HG02678 (cell line): ENCODE measurements around the gene CREB3.

Experiments
- ATAC-seq: cut with Tn5 transposase; IDR thresholded peaks from one replicate; pipeline ENCODE4 v1.9.1; 2021; ENCODE audit warnings: mild to moderate bottlenecking, moderate library complexity; ENCODE audit not compliant: unreplicated experiment

Gene CREB3

GRCh38 chr9:35746583-35746982, 14.1 kb downstream of the CREB3 start:
- ATAC-seq = no peak

- peak; percentile 1 for ATAC-seq
These were observed 15.9 kb downstream of the CREB3 start for GRCh38 chr9:35748242-35748857.

GRCh38 chr9:35748858-35749514, 16.5 kb downstream of the CREB3 start, which contains the start of the genes GBA2 and RGP1:
TSS of gene GBA2 (minus strand) at chr9:35749228. CDS start at chr9:35748704, 524 bp downstream.
TSS of gene RGP1 (plus strand) at chr9:35749287. CDS start at chr9:35749756, 469 bp downstream.
- peak; percentile 80 for ATAC-seq

GRCh38 chr9:35749515-35750255, 17.2 kb downstream of the CREB3 start:
- peak; percentile 31 for ATAC-seq

GRCh38 chr9:35750256-35750531, 17.7 kb downstream of the CREB3 start:
- ATAC-seq = no peak

GRCh38 chr9:35753466-35753865, 21.0 kb downstream of the CREB3 start:
- no peak for ATAC-seq

- ATAC-seq = no peak
These were observed 21.8 kb downstream of the CREB3 start, which contains the start of gene MSMP for GRCh38 chr9:35754264-35754663. TSS of gene MSMP (minus strand) at chr9:35754276. CDS start at chr9:35754129, 147 bp downstream.

- ATAC-seq = no peak
These were observed 22.6 kb downstream of the CREB3 start for GRCh38 chr9:35755071-35755470.

GRCh38 chr9:35756275-35757225, 24.1 kb downstream of the CREB3 start:
- ATAC-seq = peak; percentile 61

- peak; percentile 50 for ATAC-seq
These were observed 24.9 kb downstream of the CREB3 start for GRCh38 chr9:35757226-35757891.

- ATAC-seq = no peak
These were observed 25.4 kb downstream of the CREB3 start for GRCh38 chr9:35757892-35758275.

- no peak for ATAC-seq
These were observed 26.1 kb downstream of the CREB3 start for GRCh38 chr9:35758475-35759050.

- no peak for ATAC-seq
These were observed 27.3 kb downstream of the CREB3 start for GRCh38 chr9:35759795-35760194.

GRCh38 chr9:35760651-35761050, 28.2 kb downstream of the CREB3 start:
- ATAC-seq = no peak

GRCh38 chr9:35763181-35763580, 30.7 kb downstream of the CREB3 start:
- ATAC-seq = no peak

GRCh38 chr9:35763803-35764202, 31.3 kb downstream of the CREB3 start:
- no peak for ATAC-seq

GRCh38 chr9:35766997-35767396, 34.5 kb downstream of the CREB3 start:
- no peak for ATAC-seq

GRCh38 chr9:35767458-35767857, 35.0 kb downstream of the CREB3 start:
- no peak for ATAC-seq

- ATAC-seq = no peak
These were observed 37.3 kb downstream of the CREB3 start for GRCh38 chr9:35769763-35770162.

GRCh38 chr9:35771075-35771433, 38.6 kb downstream of the CREB3 start:
- no peak for ATAC-seq
